GM12872 (cell line): ENCODE data around the gene VSIG4.

ENCODE experiments used
- CTCF ChIP-seq: IDR thresholded peaks from 3 replicates; pipeline ENCODE4 v1.5.1; 2011; ENCODE audit warnings: low read depth, mild to moderate bottlenecking, low read length, moderate library complexity; ENCODE audit not compliant: insufficient read depth

Gene VSIG4

GRCh38 chrX:66019310-66019652 is 20.6 kb downstream of the VSIG4 start:
- no peak for TF ChIP-seq CTCF

GRCh38 chrX:66018585-66019309 is 21.1 kb downstream of the VSIG4 start:
- TF ChIP-seq CTCF = no peak

GRCh38 chrX:66017659-66018170 is 22.2 kb downstream of the VSIG4 start:
- no peak for TF ChIP-seq CTCF

GRCh38 chrX:66016905-66017658 is 22.8 kb downstream of the VSIG4 start:
- TF ChIP-seq CTCF = no peak

GRCh38 chrX:66015900-66016689 is 23.8 kb downstream of the VSIG4 start:
- TF ChIP-seq CTCF = no peak

- no peak for TF ChIP-seq CTCF
Measured at GRCh38 chrX:66015152-66015831, 24.6 kb downstream of the VSIG4 start.
